T-helper 22 cell (primary cell): Measurements from ENCODE around the gene NPC1.

ENCODE experiments used
- DNase-seq: peaks from one replicate; pipeline ENCODE4 v3.0.0-alpha.2; 2020; ENCODE audit warnings: low read depth

Gene NPC1

GRCh38 chr18:23487738-23488570, 98.4 kb downstream of the NPC1 start:
- no peak for DNase-seq

DNA sequence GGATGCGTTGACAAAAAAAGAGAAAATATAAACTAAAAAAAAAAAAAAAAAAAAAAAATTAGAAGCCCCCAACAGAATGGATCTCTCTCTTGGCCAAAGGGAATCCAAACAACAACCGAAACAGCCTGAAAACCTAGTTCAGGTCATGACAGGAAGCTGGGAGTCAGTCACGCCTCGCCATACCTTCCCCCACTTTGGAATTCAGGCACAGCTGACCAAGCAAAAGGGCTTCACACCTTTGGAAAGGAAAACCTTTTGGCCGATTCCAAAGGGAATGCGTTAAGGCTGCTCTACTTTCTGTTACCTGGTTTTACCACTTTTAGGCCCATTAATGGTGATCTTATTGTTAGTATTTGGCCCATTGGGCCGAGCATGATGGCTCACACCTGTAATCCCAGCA, 100.9 kb downstream of the NPC1 start:
- no peak for DNase-seq

- no peak for DNase-seq
Observed at GRCh38 chr18:23484561-23485182, 101.6 kb downstream of the NPC1 start.
